Liver (tissue), 9 donors: ENCODE measurements around the gene PARD3. TPM values are rescaled to one million over a fixed set of nuclear protein-coding genes. Genes with fewer than 3 reads are reported as not detected.

ENCODE experiments used
- DNase-seq: peaks from one replicate; pipeline ENCODE4 v3.0.0-alpha.2; 2017; ENCODE audit warnings: low spot score
- H3K27ac ChIP-seq, 2 donors: one replicate each; pipeline ENCODE4 v1.7.0; 2013; ENCODE audit warnings: inconsistent platforms in 2 of 2, low read length in 2 of 2, control low read depth in 1 of 2, low read depth in 1 of 2, mild to moderate bottlenecking in 1 of 2
- H3K27me3 ChIP-seq, 4 donors: one replicate each; pipeline versions ENCODE4 v1.6.1 to v1.7.0; 2013; ENCODE audit warnings: low read length in 3 of 4, inconsistent platforms in 1 of 4, mild to moderate bottlenecking in 1 of 4, moderate library complexity in 1 of 4; ENCODE audit not compliant: control insufficient read depth in 4 of 4, insufficient read depth in 4 of 4
- H3K36me3 ChIP-seq, 4 donors: one replicate each; pipeline versions ENCODE4 v1.6.1 to v1.7.0; 2013; ENCODE audit warnings: low read length in 3 of 4, mild to moderate bottlenecking in 3 of 4, low read depth in 1 of 4, moderate library complexity in 1 of 4; ENCODE audit not compliant: control insufficient read depth in 4 of 4, insufficient read depth in 3 of 4
- H3K4me1 ChIP-seq, 4 donors: one replicate each; pipeline versions ENCODE4 v1.6.1 to v1.7.0; 2013; ENCODE audit warnings: low read length in 3 of 4, mild to moderate bottlenecking in 3 of 4, moderate library complexity in 1 of 4; ENCODE audit not compliant: control insufficient read depth in 4 of 4, insufficient read depth in 4 of 4
- H3K4me3 ChIP-seq, 3 donors: one replicate each; pipeline versions ENCODE4 v1.6.1 to v1.7.0; 2013; ENCODE audit warnings: low read length in 3 of 3, control low read depth in 1 of 3, low read depth in 1 of 3, mild to moderate bottlenecking in 1 of 3
- H3K9ac ChIP-seq, 2 donors: one replicate each; pipeline ENCODE4 v1.7.0; 2013; ENCODE audit warnings: low read length in 2 of 2, mild to moderate bottlenecking in 2 of 2, moderate library complexity in 2 of 2, control low read depth in 1 of 2, low read depth in 1 of 2
- H3K9me3 ChIP-seq, 4 donors: one replicate each; pipeline versions ENCODE4 v1.6.1 to v1.7.0; 2013; ENCODE audit warnings: low read length in 3 of 4; ENCODE audit not compliant: control insufficient read depth in 4 of 4
- CTCF ChIP-seq: fragments of 150-350 bp; IDR thresholded peaks from 2 replicates; pipeline ENCODE4 v1.5.1; 2017; ENCODE audit warnings: improper control_type of control experiment, low read depth, low read length; ENCODE audit not compliant: missing input control
- EGR1 ChIP-seq, 2 donors: IDR thresholded peaks; 2 replicates each; pipeline ENCODE4 v1.6.1; 2016 to 2018; ENCODE audit warnings: antibody characterized with exemption in 2 of 2, low read depth in 2 of 2
- GABPA ChIP-seq, 2 donors: IDR thresholded peaks in 1 of 2; conservative IDR thresholded peaks in 1 of 2; 2 replicates each; pipeline ENCODE4 v1.6.1; 2016; ENCODE audit warnings: antibody characterized with exemption in 2 of 2, mild to moderate bottlenecking in 1 of 2, moderate library complexity in 1 of 2
- HNF4A ChIP-seq, 2 donors: conservative IDR thresholded peaks; 2 replicates each; pipeline ENCODE4 v1.6.1; 2016; ENCODE audit warnings: antibody characterized with exemption in 2 of 2, mild to moderate bottlenecking in 2 of 2
- HNF4G ChIP-seq: IDR thresholded peaks from 2 replicates; pipeline ENCODE4 v1.6.1; 2016; ENCODE audit warnings: antibody characterized with exemption
- JUND ChIP-seq, 2 donors: IDR thresholded peaks; 2 replicates each; pipeline ENCODE4 v1.6.1; 2016; ENCODE audit warnings: antibody characterized with exemption in 2 of 2
- MAX ChIP-seq: IDR thresholded peaks from 2 replicates; pipeline ENCODE4 v1.6.1; 2016; ENCODE audit warnings: antibody characterized with exemption
- NR2F2 ChIP-seq: IDR thresholded peaks from 2 replicates; pipeline ENCODE4 v1.6.1; 2016; ENCODE audit warnings: antibody characterized with exemption
- RAD21 ChIP-seq, 2 donors: IDR thresholded peaks; 2 replicates each; pipeline ENCODE4 v1.6.1; 2016; ENCODE audit warnings: antibody characterized with exemption in 2 of 2, mild to moderate bottlenecking in 2 of 2
- REST ChIP-seq: IDR thresholded peaks from 2 replicates; pipeline ENCODE4 v1.6.1; 2016; ENCODE audit warnings: antibody characterized with exemption, mild to moderate bottlenecking
- RXRA ChIP-seq, 2 donors: IDR thresholded peaks; 2 replicates each; pipeline ENCODE4 v1.6.1; 2017 to 2018; ENCODE audit warnings: antibody characterized with exemption in 2 of 2, mild to moderate bottlenecking in 1 of 2
- SP1 ChIP-seq: IDR thresholded peaks from 2 replicates; pipeline ENCODE4 v1.6.1; 2018; ENCODE audit warnings: antibody characterized with exemption, mild to moderate bottlenecking
- WGBS: extraction: QIAGEN DNeasy Blood & Tissue Kit; methylation state at CpG from one replicate; pipeline ENCODE4 v1.1.7; 2013; 5-methylcytosine and 5-hydroxymethylcytosine counted together
- polyA plus RNA-seq, 2 donors: library from polyadenylated mRNA; stranded (reverse) in 1 of 2; unstranded in 1 of 2; fragments of 200-250 nt in 1 of 2; fragments of >200 nt in 1 of 2; fragmentation: Nextera tagmentation in 1 of 2; extraction: Ambion mirVana in 1 of 2; gene quantifications; one replicate each; pipeline versions ENCODE4 v1.2.1 to v1.2.3, GENCODE V29; 2013 to 2015
- total RNA-seq, 2 donors: library from RNA; depleted of rRNA; stranded (reverse); fragments of >200 nt; gene quantifications; one replicate each; pipeline ENCODE4 v1.2.3, GENCODE V29; 2014
- donor health status: healthy.
- donor health status: healthy.
- donor health status: healthy.
- donor health status: healthy.
- donor health status: healthy.

PARD3 gene
- total and polyA plus RNA-seq, 4 donors = 12.3 to 43.8 (median 13.5) TPM

GRCh38 chr10:34745244-34745643 lies 69.9 kb downstream of the PARD3 start (continued):
- TF ChIP-seq REST (no peak), GABPA (IDR thresholded peaks at IDR 0.05 in 1 of 2, conservative IDR thresholded peaks at IDR 0.05 in 1 of 2) (no peak)

- 92% methylated on average over 3 of the region's 3 CpGs for WGBS
- no peak for TF ChIP-seq MAX
- TF ChIP-seq SP1 = no peak
- no peak for TF ChIP-seq NR2F2
- no peak for TF ChIP-seq GABPA (IDR thresholded peaks at IDR 0.05 in 1 of 2, conservative IDR thresholded peaks at IDR 0.05 in 1 of 2)
- TF ChIP-seq JUND (IDR thresholded peaks at IDR 0.05) = no peak
- no peak for TF ChIP-seq HNF4A (conservative IDR thresholded peaks at IDR 0.05)
- TF ChIP-seq RAD21 (IDR thresholded peaks at IDR 0.05) = no peak
- no peak for TF ChIP-seq EGR1 (IDR thresholded peaks at IDR 0.05; ENCODE audit: low read depth in 2 of 2)
- no peak for TF ChIP-seq RXRA (IDR thresholded peaks at IDR 0.05)
Measured at GRCh38 chr10:34744590-34744989, 70.5 kb downstream of the PARD3 start.

GRCh38 chr10:34743814-34744213 lies 71.3 kb downstream of the PARD3 start:
- H3K4me1 ChIP-seq = peaks cover 0 to 24% (median 13%) of the 10 kb centered on the region in 4 donors
- H3K36me3 ChIP-seq = no peaks in the 10 kb centered on the region
- TF ChIP-seq HNF4G = no peak
- TF ChIP-seq EGR1 (IDR thresholded peaks at IDR 0.05; ENCODE audit: low read depth in 2 of 2) = no peak
- TF ChIP-seq MAX = no peak
- TF ChIP-seq CTCF = no peak
- H3K9me3 ChIP-seq = no peaks in the 10 kb centered on the region
- WGBS = 79% methylated on average over 7 of the region's 7 CpGs
- H3K4me3 ChIP-seq = no peak overlapping the region
- no peaks in the 10 kb centered on the region for H3K27me3 ChIP-seq
- DNase-seq = no peak
- H3K9ac ChIP-seq = no peak overlapping the region
- no peak overlapping the region for H3K27ac ChIP-seq

More at GRCh38 chr10:34744590-34744989, 70.5 kb downstream of the PARD3 start:
- Histone ChIP-seq H3K27me3 (no peaks in the 10 kb centered on the region), H3K4me1 (peaks cover 0 to 21% (median 8%) of the 10 kb centered on the region in 4 donors), H3K9ac (no peak overlapping the region), H3K27ac (no peak overlapping the region), H3K9me3 (no peaks in the 10 kb centered on the region), H3K4me3 (no peak overlapping the region), H3K36me3 (no peaks in the 10 kb centered on the region)
- DNase-seq = no peak
